Keratinocyte (primary cell): ENCODE measurements around the gene BCL2L12. TPM values are rescaled to one million over a fixed set of nuclear protein-coding genes. Genes with fewer than 3 reads are reported as not detected.

Experiments
- DNase-seq: peaks from one replicate; pipeline ENCODE4 v3.0.0-alpha.2; 2011; ENCODE audit warnings: low read depth, missing footprints, low spot score
- FAIRE-seq: peaks from 2 replicates; lab custom pipeline; 2011; peaks lifted over from hg19 to GRCh38; lab: Jason Lieb, UNC
- H2AFZ ChIP-seq: 2 replicates; pipeline ENCODE4 v1.6.0; 2012; ENCODE audit warnings: low read length, control low read depth, inconsistent platforms; ENCODE audit not compliant: control insufficient read depth
- H3K27ac ChIP-seq: 2 replicates; pipeline ENCODE4 v1.5.1; 2011; ENCODE audit warnings: low read length; ENCODE audit not compliant: control insufficient read depth, insufficient read depth
- H3K27me3 ChIP-seq: 3 replicates; pipeline ENCODE4 v1.6.0; 2011; ENCODE audit warnings: low read length; ENCODE audit not compliant: control insufficient read depth, insufficient read depth; ENCODE audit errors: extremely low read depth
- H3K36me3 ChIP-seq, 2 experiments: 2 replicates in 1 of 2; 3 replicates in 1 of 2; pipeline ENCODE4 v1.5.1; 2011; ENCODE audit warnings: low read length in 2 of 2, mild to moderate bottlenecking in 1 of 2; ENCODE audit not compliant: control insufficient read depth in 2 of 2, insufficient read depth in 2 of 2; ENCODE audit errors: extremely low read depth in 1 of 2
- H3K4me1 ChIP-seq: 3 replicates; pipeline ENCODE4 v1.5.1; 2011; ENCODE audit warnings: low read length; ENCODE audit not compliant: control insufficient read depth, insufficient read depth; ENCODE audit errors: extremely low read depth
- H3K4me2 ChIP-seq: 3 replicates; pipeline ENCODE4 v1.6.0; 2011; ENCODE audit warnings: low read depth, low read length; ENCODE audit not compliant: control insufficient read depth, insufficient read depth; ENCODE audit errors: extremely low read depth
- H3K4me3 ChIP-seq, 3 experiments: fragments of 200-600 bp in 1 of 3; sonication (generic) in 1 of 3; 2 replicates in 2 of 3; 3 replicates in 1 of 3; pipeline ENCODE4 v1.5.1; 2011 to 2016; ENCODE audit warnings: low read length in 3 of 3, mild to moderate bottlenecking in 3 of 3, control low read depth in 2 of 3, inconsistent platforms in 1 of 3, low read depth in 1 of 3, mixed read lengths in 1 of 3, mixed run types in 1 of 3, moderate library complexity in 1 of 3; ENCODE audit not compliant: control insufficient read depth in 2 of 3, insufficient read depth in 2 of 3; ENCODE audit errors: extremely low read depth in 1 of 3
- H3K79me2 ChIP-seq: 2 replicates; pipeline ENCODE4 v1.6.0; 2012; ENCODE audit warnings: low read length; ENCODE audit not compliant: control insufficient read depth, insufficient read depth
- H3K9ac ChIP-seq: 3 replicates; pipeline ENCODE4 v1.6.0; 2011; ENCODE audit warnings: low read length; ENCODE audit not compliant: control insufficient read depth, insufficient read depth; ENCODE audit errors: extremely low read depth
- H3K9me1 ChIP-seq: 3 replicates; pipeline ENCODE4 v1.6.0; 2011; ENCODE audit warnings: low read length; ENCODE audit not compliant: control insufficient read depth, insufficient read depth; ENCODE audit errors: extremely low read depth
- H3K9me3 ChIP-seq: 2 replicates; pipeline ENCODE4 v1.5.1; 2012; ENCODE audit warnings: low read depth, low read length; ENCODE audit not compliant: control insufficient read depth
- H4K20me1 ChIP-seq: 3 replicates; pipeline ENCODE4 v1.6.0; 2011; ENCODE audit warnings: low read length; ENCODE audit not compliant: control insufficient read depth, insufficient read depth; ENCODE audit errors: extremely low read depth
- EZH2 ChIP-seq: IDR thresholded peaks from one replicate; pipeline ENCODE4 v1.6.1; 2012; ENCODE audit warnings: inconsistent platforms, mild to moderate bottlenecking, low read length, moderate library complexity
- dilution Hi-C: fragments of 300-500 bp; cut with MboI; formaldehyde crosslinking; loops from one replicate; pipeline ENCODE4 v1.7.0; 2020; ENCODE audit warnings: low sequenced_read_pairs; ENCODE audit not compliant: extremely low pct_ligation_motif_present
- polyA plus RNA-seq, 5 experiments: library from polyadenylated mRNA; depleted of rRNA in 3 of 5; stranded (reverse) in 3 of 5; stranded (forward) in 1 of 5; unstranded in 1 of 5; fragments of >200 nt; gene quantifications; 1 replicate in 1 of 5; 2 replicates in 3 of 5; 3 replicates in 1 of 5; pipeline versions ENCODE4 v1.2.1 to v1.2.3, GENCODE V29; 2011 to 2012; ENCODE audit warnings: missing spikeins in 2 of 5, low read depth in 1 of 5, low replicate concordance in 1 of 5
- TF ChIP-seq, protein P1 (sequence below), 3 experiments: IDR thresholded peaks in 1 of 3; conservative IDR thresholded peaks in 1 of 3; optimal IDR thresholded peaks in 1 of 3; 2 replicates in 2 of 3; 3 replicates in 1 of 3; pipeline versions ENCODE3 to v1.5.1; 2011; ENCODE audit warnings: low read length in 3 of 3, mild to moderate bottlenecking in 3 of 3, moderate library complexity in 2 of 3, control low read depth in 1 of 3, inconsistent platforms in 1 of 3; ENCODE audit not compliant: insufficient read depth in 2 of 3; ENCODE audit errors: extremely low read depth in 1 of 3

The BCL2L12 gene
- polyA plus RNA-seq, 1 donor (not counting 4 experiments of a cell fraction or from before 2014, with no cell fraction given): 14.8 TPM

GRCh38 chr19:49688531-49689132, 22.9 kb downstream of the BCL2L12 start:
- Histone ChIP-seq H3K27ac (no peak overlapping the region), H3K27me3 (no peaks in the 10 kb centered on the region), H3K4me2 (no peak overlapping the region), H4K20me1 (peaks cover 7% of the 10 kb centered on the region), H3K4me1 (peaks cover 21% of the 10 kb centered on the region), H2AFZ (no peak overlapping the region), H3K9ac (no peak overlapping the region), H3K9me3 (no peaks in the 10 kb centered on the region), H3K4me3 (no peak overlapping the region), H3K36me3 (peaks cover 29 to 34% of the 10 kb centered on the region in 2 experiments), H3K9me1 (no peaks in the 10 kb centered on the region), H3K79me2 (peaks cover 5% of the 10 kb centered on the region)
- no peak for DNase-seq
- dilution Hi-C loops: no loop called here
- TF ChIP-seq, protein P1, sequence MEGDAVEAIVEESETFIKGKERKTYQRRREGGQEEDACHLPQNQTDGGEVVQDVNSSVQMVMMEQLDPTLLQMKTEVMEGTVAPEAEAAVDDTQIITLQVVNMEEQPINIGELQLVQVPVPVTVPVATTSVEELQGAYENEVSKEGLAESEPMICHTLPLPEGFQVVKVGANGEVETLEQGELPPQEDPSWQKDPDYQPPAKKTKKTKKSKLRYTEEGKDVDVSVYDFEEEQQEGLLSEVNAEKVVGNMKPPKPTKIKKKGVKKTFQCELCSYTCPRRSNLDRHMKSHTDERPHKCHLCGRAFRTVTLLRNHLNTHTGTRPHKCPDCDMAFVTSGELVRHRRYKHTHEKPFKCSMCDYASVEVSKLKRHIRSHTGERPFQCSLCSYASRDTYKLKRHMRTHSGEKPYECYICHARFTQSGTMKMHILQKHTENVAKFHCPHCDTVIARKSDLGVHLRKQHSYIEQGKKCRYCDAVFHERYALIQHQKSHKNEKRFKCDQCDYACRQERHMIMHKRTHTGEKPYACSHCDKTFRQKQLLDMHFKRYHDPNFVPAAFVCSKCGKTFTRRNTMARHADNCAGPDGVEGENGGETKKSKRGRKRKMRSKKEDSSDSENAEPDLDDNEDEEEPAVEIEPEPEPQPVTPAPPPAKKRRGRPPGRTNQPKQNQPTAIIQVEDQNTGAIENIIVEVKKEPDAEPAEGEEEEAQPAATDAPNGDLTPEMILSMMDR (optimal IDR thresholded peaks at IDR 0.05 in 1 of 3, IDR thresholded peaks at IDR 0.05 in 1 of 3, conservative IDR thresholded peaks at IDR 0.05 in 1 of 3; ENCODE audit: extremely low read depth in 1 of 3, insufficient read depth in 2 of 3, low read length in 3 of 3): no peak
- no peak for TF ChIP-seq EZH2
- FAIRE-seq: no peak

DNA sequence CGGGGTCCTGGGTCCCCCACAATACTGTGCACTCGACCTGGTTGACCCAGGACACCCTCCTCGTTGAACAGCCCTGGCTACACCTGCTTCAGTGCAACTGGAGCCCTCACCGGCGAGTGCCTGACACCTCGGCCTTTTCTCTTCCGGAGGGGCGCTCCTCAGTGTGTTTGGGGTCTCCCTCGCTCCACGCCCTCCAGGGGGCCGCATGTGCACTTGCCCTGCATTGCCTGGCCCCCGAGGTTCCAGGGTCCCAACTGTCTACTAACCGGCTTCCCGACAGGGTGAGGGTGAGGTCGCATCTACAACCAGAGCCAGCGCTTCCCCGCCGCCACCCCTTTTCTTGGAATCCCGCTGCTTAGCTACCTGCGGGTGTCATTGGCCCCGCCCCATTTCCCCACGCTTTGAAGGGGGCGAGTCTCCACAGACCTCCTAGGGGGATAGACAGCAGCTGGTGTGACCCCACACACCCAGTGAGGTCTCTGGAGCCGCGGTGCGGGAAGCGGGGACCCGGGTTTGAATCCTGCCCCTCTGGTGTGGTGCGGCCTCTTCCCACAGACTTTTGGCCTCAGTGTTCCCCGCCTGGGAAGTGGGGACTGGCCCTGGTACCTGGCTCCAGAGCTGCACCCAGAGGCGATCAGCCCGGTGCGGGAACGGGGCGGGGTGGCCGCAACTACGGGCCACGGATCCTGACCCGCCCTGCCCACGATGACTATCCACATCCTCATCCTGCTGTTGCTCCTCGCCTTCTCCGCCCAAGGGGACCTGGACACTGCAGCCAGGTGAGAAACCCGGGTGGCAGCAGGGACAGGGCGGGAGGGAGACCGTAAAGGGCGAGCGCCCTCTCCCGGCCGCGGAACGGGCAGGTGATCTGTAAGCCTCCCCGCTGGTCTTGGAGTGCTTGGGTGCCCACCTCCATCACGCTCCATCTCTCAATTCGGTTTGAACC, 23.7 kb downstream of the BCL2L12 start, which contains the start of gene ADM5:
Gene ADM5, plus strand, starts transcription at position 462 of the 946 bp plus-strand sequence. Its CDS starts 244 bp downstream, at position 706.
- Histone ChIP-seq H3K9me3 (no peaks in the 10 kb centered on the region), H3K9me1 (no peaks in the 10 kb centered on the region), H3K36me3 (peaks cover 21 to 26% of the 10 kb centered on the region in 2 experiments), H2AFZ (peak within 1 kb of the TSS; percentile 9), H3K4me1 (peaks cover 21% of the 10 kb centered on the region), H3K27me3 (no peaks in the 10 kb centered on the region), H4K20me1 (peaks cover 7% of the 10 kb centered on the region), H3K27ac (no peak within 1 kb of the TSS), H3K79me2 (peaks cover 2% of the 10 kb centered on the region), H3K4me3 (peak within 1 kb of the TSS; percentile 9 to 60 (median 47)), H3K9ac (peak within 1 kb of the TSS; percentile 56), H3K4me2 (peak within 1 kb of the TSS; percentile 93)
- FAIRE-seq: no peak
- TF ChIP-seq, protein P1 (optimal IDR thresholded peaks at IDR 0.05 in 1 of 3, IDR thresholded peaks at IDR 0.05 in 1 of 3, conservative IDR thresholded peaks at IDR 0.05 in 1 of 3; ENCODE audit: extremely low read depth in 1 of 3, insufficient read depth in 2 of 3, low read length in 3 of 3): peak; percentile 58 to 89 (median 78)
- no peak for TF ChIP-seq EZH2
- dilution Hi-C loops: no loop called here
- DNase-seq: no peak
